Astrocyte (in vitro differentiated cells and primary cell): ENCODE results near the gene FAT1. TPM values are rescaled to one million over a fixed set of nuclear protein-coding genes. Genes with fewer than 3 reads are reported as not detected.

Source experiments
- DNase-seq: peaks from one replicate; pipeline ENCODE4 v3.0.0-alpha.2; 2010; ENCODE audit warnings: low read depth
- FAIRE-seq: peaks from 2 replicates; lab custom pipeline; 2011; peaks lifted over from hg19 to GRCh38; lab: Jason Lieb, UNC
- H2AFZ ChIP-seq: 2 replicates; pipeline ENCODE4 v1.6.0; 2012; ENCODE audit warnings: low read depth, low read length, inconsistent platforms
- H3K27ac ChIP-seq: 2 replicates; pipeline ENCODE4 v1.5.1; 2011; ENCODE audit warnings: low read depth, low read length, inconsistent platforms
- H3K27me3 ChIP-seq: 2 replicates; pipeline ENCODE4 v1.6.0; 2011; ENCODE audit warnings: low read length, inconsistent platforms; ENCODE audit not compliant: insufficient read depth
- H3K36me3 ChIP-seq: 2 replicates; pipeline ENCODE4 v1.5.1; 2011; ENCODE audit warnings: low read length, inconsistent platforms; ENCODE audit not compliant: insufficient read depth
- H3K4me1 ChIP-seq: 2 replicates; pipeline ENCODE4 v1.5.1; 2011; ENCODE audit warnings: low read length, inconsistent platforms; ENCODE audit not compliant: insufficient read depth
- H3K4me2 ChIP-seq: 2 replicates; pipeline ENCODE4 v1.6.0; 2012; ENCODE audit warnings: low read length, inconsistent platforms
- H3K4me3 ChIP-seq: 2 replicates; pipeline ENCODE4 v1.5.1; 2011; ENCODE audit warnings: low read depth, mild to moderate bottlenecking, low read length, inconsistent platforms; ENCODE audit not compliant: insufficient read depth
- H3K79me2 ChIP-seq: 2 replicates; pipeline ENCODE4 v1.6.0; 2012; ENCODE audit warnings: mild to moderate bottlenecking, low read length, inconsistent platforms; ENCODE audit not compliant: insufficient read depth
- H3K9ac ChIP-seq: 2 replicates; pipeline ENCODE4 v1.6.0; 2012; ENCODE audit warnings: mild to moderate bottlenecking, low read length, inconsistent platforms
- H3K9me3 ChIP-seq: 2 replicates; pipeline ENCODE4 v1.5.1; 2012; ENCODE audit warnings: low read depth, mild to moderate bottlenecking, low read length, inconsistent platforms; ENCODE audit not compliant: insufficient read depth
- H4K20me1 ChIP-seq: 2 replicates; pipeline ENCODE4 v1.6.0; 2012; ENCODE audit warnings: low read length, inconsistent platforms; ENCODE audit not compliant: insufficient read depth
- H3K27ac Mint-ChIP-seq: one replicate; pipeline ENCODE4 v1.8.0; 2021; ENCODE audit warnings: mild to moderate bottlenecking, mixed read lengths; ENCODE audit not compliant: unreplicated experiment
- H3K27me3 Mint-ChIP-seq: one replicate; pipeline ENCODE4 v1.8.0; 2021; ENCODE audit warnings: low read depth, mixed read lengths; ENCODE audit not compliant: unreplicated experiment
- H3K36me3 Mint-ChIP-seq: one replicate; pipeline ENCODE4 v1.8.0; 2021; ENCODE audit warnings: low read depth, mixed read lengths; ENCODE audit not compliant: unreplicated experiment
- H3K4me1 Mint-ChIP-seq: one replicate; pipeline ENCODE4 v1.8.0; 2021; ENCODE audit warnings: low read depth, mixed read lengths; ENCODE audit not compliant: unreplicated experiment
- H3K4me3 Mint-ChIP-seq: one replicate; pipeline ENCODE4 v1.8.0; 2021; ENCODE audit warnings: mild to moderate bottlenecking, moderate library complexity, mixed read lengths; ENCODE audit not compliant: unreplicated experiment
- H3K9me3 Mint-ChIP-seq: one replicate; pipeline ENCODE4 v1.8.0; 2021; ENCODE audit warnings: mild to moderate bottlenecking, mixed read lengths; ENCODE audit not compliant: unreplicated experiment
- EZH2 ChIP-seq: IDR thresholded peaks from 2 replicates; pipeline ENCODE4 v1.6.1; 2012; ENCODE audit warnings: mild to moderate bottlenecking, low read length, inconsistent platforms; ENCODE audit not compliant: insufficient read depth
- total RNA-seq: library from RNA; stranded (reverse); gene quantifications from 2 replicates; pipeline ENCODE4 v1.2.1, GENCODE V29; 2021
- TF ChIP-seq, protein P1 (sequence below): IDR thresholded peaks from 2 replicates; pipeline ENCODE4 v1.5.1; 2011; ENCODE audit warnings: low read depth, mild to moderate bottlenecking, inconsistent platforms, low read length, moderate library complexity; ENCODE audit not compliant: insufficient read depth

Gene FAT1
- total RNA-seq, 1 donor from 2014 or later: 590 TPM

DNA sequence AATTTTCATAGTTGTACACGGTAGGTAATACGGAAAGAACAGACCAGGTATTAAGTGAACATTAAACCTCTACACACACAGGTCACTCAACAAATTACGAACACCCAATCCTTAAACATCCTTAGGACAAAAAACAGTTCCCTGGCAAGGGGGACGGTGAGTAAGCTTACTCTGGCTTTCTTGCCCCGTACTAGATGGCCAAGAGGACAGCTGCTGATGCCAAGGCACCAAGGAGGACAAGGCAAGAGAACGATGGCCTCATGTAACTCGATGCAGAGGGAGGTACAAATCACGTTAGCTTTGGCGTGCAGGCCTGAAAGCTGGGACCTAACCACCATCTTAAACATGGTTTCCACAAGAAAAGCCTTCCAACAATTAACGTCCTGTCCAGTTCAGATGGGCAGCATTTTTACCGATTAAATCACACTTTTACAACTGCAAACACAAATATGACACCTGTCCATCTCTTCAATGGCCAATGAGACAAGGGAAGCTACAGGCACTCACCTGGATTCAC is 23.7 kb downstream of the FAT1 start:
- DNase-seq (no peak), FAIRE-seq (no peak)
- Histone ChIP-seq H3K27me3 (no peaks in the 10 kb centered on the region), H3K9ac (peak overlapping the region; percentile 73), H3K4me3 (no peak overlapping the region), H3K27ac (peak overlapping the region; percentile 81), H3K79me2 (peaks cover 100% of the 10 kb centered on the region), H4K20me1 (peaks cover 94% of the 10 kb centered on the region), H3K9me3 (no peaks in the 10 kb centered on the region), H2AFZ (no peak overlapping the region), H3K36me3 (peaks cover 11% of the 10 kb centered on the region), H3K4me2 (peak overlapping the region; percentile 74), H3K4me1 (peaks cover 19% of the 10 kb centered on the region)
- Mint-ChIP-seq H3K9me3 (no peaks in the 10 kb centered on the region), H3K4me1 (peaks cover 56% of the 10 kb centered on the region), H3K27me3 (no peaks in the 10 kb centered on the region), H3K27ac (peak overlapping the region; percentile 54), H3K36me3 (peaks cover 35% of the 10 kb centered on the region), H3K4me3 (peak overlapping the region; percentile 55)
- no peak for TF ChIP-seq EZH2
- TF ChIP-seq, protein P1, sequence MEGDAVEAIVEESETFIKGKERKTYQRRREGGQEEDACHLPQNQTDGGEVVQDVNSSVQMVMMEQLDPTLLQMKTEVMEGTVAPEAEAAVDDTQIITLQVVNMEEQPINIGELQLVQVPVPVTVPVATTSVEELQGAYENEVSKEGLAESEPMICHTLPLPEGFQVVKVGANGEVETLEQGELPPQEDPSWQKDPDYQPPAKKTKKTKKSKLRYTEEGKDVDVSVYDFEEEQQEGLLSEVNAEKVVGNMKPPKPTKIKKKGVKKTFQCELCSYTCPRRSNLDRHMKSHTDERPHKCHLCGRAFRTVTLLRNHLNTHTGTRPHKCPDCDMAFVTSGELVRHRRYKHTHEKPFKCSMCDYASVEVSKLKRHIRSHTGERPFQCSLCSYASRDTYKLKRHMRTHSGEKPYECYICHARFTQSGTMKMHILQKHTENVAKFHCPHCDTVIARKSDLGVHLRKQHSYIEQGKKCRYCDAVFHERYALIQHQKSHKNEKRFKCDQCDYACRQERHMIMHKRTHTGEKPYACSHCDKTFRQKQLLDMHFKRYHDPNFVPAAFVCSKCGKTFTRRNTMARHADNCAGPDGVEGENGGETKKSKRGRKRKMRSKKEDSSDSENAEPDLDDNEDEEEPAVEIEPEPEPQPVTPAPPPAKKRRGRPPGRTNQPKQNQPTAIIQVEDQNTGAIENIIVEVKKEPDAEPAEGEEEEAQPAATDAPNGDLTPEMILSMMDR: no peak

DNA sequence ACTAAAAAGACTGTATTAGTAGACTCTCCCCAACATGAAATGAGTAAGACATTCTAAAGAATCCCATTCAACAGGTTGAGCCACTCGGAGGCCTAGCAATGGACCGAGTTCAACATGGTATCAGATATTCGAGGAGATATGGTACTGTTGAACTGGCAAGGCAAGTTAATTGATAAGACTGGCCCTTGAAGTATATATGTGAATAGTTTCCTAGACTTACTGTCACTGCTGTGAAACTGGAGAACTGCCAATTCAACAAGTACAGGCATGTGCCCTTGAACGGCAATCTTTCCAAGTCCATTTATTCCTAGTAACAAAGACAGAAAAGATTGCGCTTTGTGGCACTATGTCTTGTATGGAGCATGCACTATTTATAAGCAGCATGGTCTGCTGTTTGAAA is 24.4 kb downstream of the FAT1 start:
- no peaks in the 10 kb centered on the region for H3K27me3 ChIP-seq
- H3K4me3 ChIP-seq: no peak overlapping the region
- H3K4me2 ChIP-seq: no peak overlapping the region
- peaks cover 19% of the 10 kb centered on the region for H3K4me1 ChIP-seq
- no peak overlapping the region for H3K27ac ChIP-seq
- H3K9me3 ChIP-seq: no peaks in the 10 kb centered on the region
- peaks cover 100% of the 10 kb centered on the region for H3K79me2 ChIP-seq
- FAIRE-seq (no peak), DNase-seq (no peak)
- peak overlapping the region; percentile 54 for H3K27ac Mint-ChIP-seq
- peaks cover 35% of the 10 kb centered on the region for H3K36me3 Mint-ChIP-seq
- H3K9ac ChIP-seq: no peak overlapping the region
- H4K20me1 ChIP-seq: peaks cover 95% of the 10 kb centered on the region
- no peaks in the 10 kb centered on the region for H3K9me3 Mint-ChIP-seq
- H3K4me1 Mint-ChIP-seq: peaks cover 62% of the 10 kb centered on the region
- H3K27me3 Mint-ChIP-seq: no peaks in the 10 kb centered on the region
- H3K36me3 ChIP-seq: peaks cover 11% of the 10 kb centered on the region
- H2AFZ ChIP-seq: no peak overlapping the region
- no peak for TF ChIP-seq EZH2
- TF ChIP-seq, protein P1: no peak
- H3K4me3 Mint-ChIP-seq: no peak overlapping the region

DNA sequence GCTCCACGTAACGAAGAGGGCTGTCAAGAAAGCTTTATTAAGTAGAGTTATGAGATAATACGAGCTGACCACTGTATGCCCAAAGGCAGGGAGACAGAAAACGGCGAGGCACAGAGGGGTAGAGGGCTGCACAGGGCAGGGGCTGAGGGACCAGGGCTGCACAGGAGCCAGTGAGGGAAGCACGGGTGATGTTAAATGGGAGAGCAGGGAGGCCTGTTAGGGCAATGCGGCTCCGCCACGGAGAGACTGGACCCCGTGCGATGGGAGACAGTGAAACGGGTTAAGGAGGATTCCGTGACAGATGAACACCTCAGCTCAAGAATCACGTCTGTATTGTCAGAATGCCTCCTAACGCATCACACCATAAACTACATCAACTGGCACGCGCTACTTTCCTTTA is 25.1 kb downstream of the FAT1 start:
- Histone ChIP-seq H3K9ac (no peak overlapping the region), H3K4me3 (no peak overlapping the region), H2AFZ (no peak overlapping the region), H3K27me3 (no peaks in the 10 kb centered on the region), H3K4me1 (peaks cover 25% of the 10 kb centered on the region), H3K27ac (no peak overlapping the region), H4K20me1 (peaks cover 95% of the 10 kb centered on the region), H3K9me3 (no peaks in the 10 kb centered on the region), H3K79me2 (peaks cover 100% of the 10 kb centered on the region), H3K36me3 (peaks cover 11% of the 10 kb centered on the region), H3K4me2 (no peak overlapping the region)
- Mint-ChIP-seq H3K4me3 (no peak overlapping the region), H3K9me3 (no peaks in the 10 kb centered on the region), H3K27ac (no peak overlapping the region), H3K27me3 (no peaks in the 10 kb centered on the region), H3K36me3 (peaks cover 29% of the 10 kb centered on the region), H3K4me1 (peaks cover 62% of the 10 kb centered on the region)
- no peak for FAIRE-seq
- no peak for DNase-seq
- TF ChIP-seq EZH2: no peak
- TF ChIP-seq, protein P1: no peak
